Measurements from ENCODE around the gene PRLHR.

PRLHR gene

DNA sequence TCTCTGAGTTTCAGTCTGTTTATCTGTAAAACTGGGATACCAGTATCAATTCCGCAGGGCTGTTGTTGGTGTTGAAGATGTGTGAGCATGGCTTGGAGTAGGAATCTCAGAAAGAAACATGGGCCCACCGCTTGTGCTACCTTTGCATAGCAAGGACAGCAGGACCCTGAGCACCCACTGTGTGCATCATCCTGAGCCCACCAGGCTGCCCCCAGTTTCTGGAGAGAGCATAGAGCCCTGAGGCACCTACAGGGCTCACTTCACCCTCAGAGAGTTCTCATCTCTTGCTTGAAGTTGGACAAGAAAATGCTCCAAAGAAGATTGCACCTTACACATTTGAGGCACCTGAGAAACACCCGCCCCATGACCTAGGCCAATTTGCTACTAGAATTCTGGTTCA is 12.9 kb downstream of the PRLHR start:
- Histone ChIP-seq H3K36me3 (no peaks in the 10 kb centered on the region), H3K4me1 (ENCODE audit: control insufficient read depth in 1 of 2, insufficient read depth in 1 of 2, low read depth in 1 of 2, low read length in 1 of 2) (no peaks in the 10 kb centered on the region), H3K27ac (no peak overlapping the region), H3K9me3 (no peaks in the 10 kb centered on the region), H3K4me3 (ENCODE audit: low read depth in 1 of 2, low read length in 1 of 2) (no peak overlapping the region), H3K27me3 (peaks cover 34% of the 10 kb centered on the region)
- TF ChIP-seq, protein P1, sequence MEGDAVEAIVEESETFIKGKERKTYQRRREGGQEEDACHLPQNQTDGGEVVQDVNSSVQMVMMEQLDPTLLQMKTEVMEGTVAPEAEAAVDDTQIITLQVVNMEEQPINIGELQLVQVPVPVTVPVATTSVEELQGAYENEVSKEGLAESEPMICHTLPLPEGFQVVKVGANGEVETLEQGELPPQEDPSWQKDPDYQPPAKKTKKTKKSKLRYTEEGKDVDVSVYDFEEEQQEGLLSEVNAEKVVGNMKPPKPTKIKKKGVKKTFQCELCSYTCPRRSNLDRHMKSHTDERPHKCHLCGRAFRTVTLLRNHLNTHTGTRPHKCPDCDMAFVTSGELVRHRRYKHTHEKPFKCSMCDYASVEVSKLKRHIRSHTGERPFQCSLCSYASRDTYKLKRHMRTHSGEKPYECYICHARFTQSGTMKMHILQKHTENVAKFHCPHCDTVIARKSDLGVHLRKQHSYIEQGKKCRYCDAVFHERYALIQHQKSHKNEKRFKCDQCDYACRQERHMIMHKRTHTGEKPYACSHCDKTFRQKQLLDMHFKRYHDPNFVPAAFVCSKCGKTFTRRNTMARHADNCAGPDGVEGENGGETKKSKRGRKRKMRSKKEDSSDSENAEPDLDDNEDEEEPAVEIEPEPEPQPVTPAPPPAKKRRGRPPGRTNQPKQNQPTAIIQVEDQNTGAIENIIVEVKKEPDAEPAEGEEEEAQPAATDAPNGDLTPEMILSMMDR (IDR thresholded peaks at IDR 0.05): no peak

DNA sequence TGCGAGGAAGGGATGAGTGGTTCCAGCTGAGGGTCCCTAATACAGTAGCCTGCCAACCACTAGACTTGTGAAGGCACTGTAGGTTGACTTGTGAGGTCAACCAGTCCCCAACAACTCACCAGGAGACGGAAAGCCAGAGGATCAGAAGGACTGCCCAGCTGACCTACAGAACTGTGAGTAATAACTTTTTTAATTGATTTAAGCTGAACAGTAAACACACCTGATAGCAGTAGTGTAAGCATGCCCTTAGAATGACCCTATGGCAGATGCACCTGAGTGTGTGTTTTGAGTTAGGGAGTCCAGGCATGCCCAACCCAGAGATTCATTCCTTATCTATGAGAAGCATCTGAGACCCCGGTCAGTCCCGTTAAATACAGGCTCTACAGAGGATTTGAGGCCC is 14.1 kb downstream of the PRLHR start:
- TF ChIP-seq, protein P1 (IDR thresholded peaks at IDR 0.05): no peak
- Histone ChIP-seq H3K4me3 (ENCODE audit: low read depth in 1 of 2, low read length in 1 of 2) (no peak overlapping the region), H3K27ac (no peak overlapping the region), H3K9me3 (no peaks in the 10 kb centered on the region), H3K4me1 (ENCODE audit: control insufficient read depth in 1 of 2, insufficient read depth in 1 of 2, low read depth in 1 of 2, low read length in 1 of 2) (no peaks in the 10 kb centered on the region), H3K36me3 (no peaks in the 10 kb centered on the region), H3K27me3 (peaks cover 34% of the 10 kb centered on the region)

DNA sequence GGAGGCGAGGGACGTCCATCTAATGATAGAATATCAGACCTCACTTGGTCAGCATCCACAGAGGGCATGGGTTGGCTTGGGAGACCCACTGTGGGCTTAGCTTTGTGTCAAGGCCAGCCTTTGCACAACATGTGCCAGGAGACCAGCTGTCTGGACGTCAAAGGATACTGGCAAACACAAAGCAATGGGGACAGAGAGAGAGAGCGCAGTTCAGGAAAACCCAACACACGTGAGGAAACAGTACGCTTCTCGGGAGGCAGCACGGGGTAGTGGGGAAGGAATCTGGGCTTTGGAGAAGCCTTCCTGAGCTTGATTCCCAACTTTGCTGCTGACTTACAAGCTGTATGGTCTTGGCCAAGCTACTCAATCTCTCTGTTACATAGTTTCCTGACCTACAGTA is 14.7 kb downstream of the PRLHR start:
- Histone ChIP-seq H3K27ac (no peak overlapping the region), H3K36me3 (no peaks in the 10 kb centered on the region), H3K4me3 (ENCODE audit: low read depth in 1 of 2, low read length in 1 of 2) (no peak overlapping the region), H3K9me3 (no peaks in the 10 kb centered on the region), H3K4me1 (ENCODE audit: control insufficient read depth in 1 of 2, insufficient read depth in 1 of 2, low read depth in 1 of 2, low read length in 1 of 2) (no peaks in the 10 kb centered on the region), H3K27me3 (peaks cover 36% of the 10 kb centered on the region)
- TF ChIP-seq, protein P1 (IDR thresholded peaks at IDR 0.05): no peak

DNA sequence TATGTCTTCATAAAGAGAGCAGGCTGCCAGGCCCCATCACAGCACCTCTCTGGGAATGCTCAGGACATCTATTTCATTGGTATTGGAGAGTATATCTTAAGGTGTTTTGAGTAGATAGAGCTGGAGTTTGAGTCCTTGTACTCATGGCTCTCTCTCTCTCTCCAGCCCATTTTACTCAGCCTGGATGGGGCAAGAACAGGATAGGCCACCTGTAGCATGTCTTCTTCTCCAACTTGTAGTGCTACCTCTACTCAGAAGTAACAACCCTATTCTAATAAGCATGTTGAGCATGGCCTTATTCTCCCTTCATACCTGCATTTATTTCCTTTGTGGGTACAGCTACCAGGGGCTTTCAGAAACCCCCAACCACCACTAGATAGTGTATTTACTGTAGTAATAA is 21.9 kb downstream of the PRLHR start:
- H3K4me1 ChIP-seq (ENCODE audit: control insufficient read depth in 1 of 2, insufficient read depth in 1 of 2, low read depth in 1 of 2, low read length in 1 of 2): no peaks in the 10 kb centered on the region
- H3K27ac ChIP-seq: no peak overlapping the region
- H3K27me3 ChIP-seq: peaks cover 50% of the 10 kb centered on the region
- TF ChIP-seq, protein P1 (IDR thresholded peaks at IDR 0.05): no peak
- H3K4me3 ChIP-seq (ENCODE audit: low read depth in 1 of 2, low read length in 1 of 2): no peak overlapping the region
- no peaks in the 10 kb centered on the region for H3K9me3 ChIP-seq
- no peaks in the 10 kb centered on the region for H3K36me3 ChIP-seq

DNA sequence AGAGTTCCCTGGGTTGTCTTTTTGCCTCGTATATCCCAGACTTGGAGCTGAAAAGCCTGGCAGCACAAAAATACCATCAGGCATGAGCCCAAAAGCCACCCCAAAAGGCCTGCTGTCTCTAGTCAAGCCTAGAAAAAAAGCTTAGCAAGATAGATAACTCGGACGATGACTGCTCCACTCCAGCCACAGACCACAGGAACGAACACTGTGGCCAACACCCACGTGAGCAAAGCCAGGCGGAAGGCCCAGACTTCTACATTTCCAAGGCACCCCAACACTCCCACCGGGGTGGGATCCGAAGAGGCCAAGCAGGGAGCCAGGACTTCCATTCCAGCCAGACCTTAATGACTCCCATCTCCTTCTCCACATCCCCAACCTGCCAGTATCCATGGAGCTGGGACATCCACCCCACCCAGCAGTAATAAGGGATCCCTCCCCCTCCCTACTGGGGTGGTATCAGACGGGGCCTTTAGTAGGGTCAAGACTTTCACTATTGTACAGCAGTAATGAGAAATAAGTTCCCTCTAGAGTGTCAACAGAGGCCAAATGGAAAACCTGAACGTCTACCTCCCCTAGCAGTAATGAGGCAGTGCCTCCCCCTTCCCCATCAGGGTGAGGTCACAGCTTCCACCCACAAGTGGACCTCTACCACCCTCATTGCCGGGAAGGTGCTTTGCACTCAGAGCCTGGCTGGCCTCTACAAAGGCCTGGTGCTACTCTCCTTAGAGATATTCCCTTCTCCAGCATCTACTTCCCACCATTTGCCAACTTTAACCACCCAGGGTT is 23.0 kb downstream of the PRLHR start:
- Histone ChIP-seq H3K36me3 (no peaks in the 10 kb centered on the region), H3K27me3 (peaks cover 40% of the 10 kb centered on the region), H3K27ac (no peak overlapping the region), H3K4me1 (ENCODE audit: control insufficient read depth in 1 of 2, insufficient read depth in 1 of 2, low read depth in 1 of 2, low read length in 1 of 2) (no peaks in the 10 kb centered on the region), H3K4me3 (ENCODE audit: low read depth in 1 of 2, low read length in 1 of 2) (no peak overlapping the region), H3K9me3 (no peaks in the 10 kb centered on the region)
- TF ChIP-seq, protein P1 (IDR thresholded peaks at IDR 0.05): no peak

All from neutrophil (primary cell).